ENCODE results near the gene ASZ1.
"Not testable (repeated sequence)": the region's sequence is repeated elsewhere in the genome, so short reads cannot be mapped to it uniquely, and the experiment has no call there.

Gene ASZ1

GRCh38 chr7:117427258-117427701 lies at the start of gene ASZ1:
ASZ1 (minus strand) TSS chr7:117427493; CDS start chr7:117427460, 33 bp downstream.
- no peak for DNase-seq

GRCh38 chr7:117476557-117477215 lies 49.4 kb upstream of the ASZ1 start:
- DNase-seq = no peak

- DNase-seq = no peak
These were observed 45.0 kb upstream of the ASZ1 start for GRCh38 chr7:117472335-117472734.

- no peak for DNase-seq
These were observed 43.5 kb upstream of the ASZ1 start for GRCh38 chr7:117470777-117471176.

GRCh38 chr7:117468174-117468573 lies 40.9 kb upstream of the ASZ1 start:
- DNase-seq = no peak

GRCh38 chr7:117460815-117461214 lies 33.5 kb upstream of the ASZ1 start:
- not testable (repeated sequence) for DNase-seq

GRCh38 chr7:117459735-117460134 lies 32.4 kb upstream of the ASZ1 start:
- DNase-seq = no peak

- DNase-seq = no peak
These were observed 31.8 kb upstream of the ASZ1 start for GRCh38 chr7:117458977-117459583.

- DNase-seq = no peak
These were observed 21.4 kb upstream of the ASZ1 start for GRCh38 chr7:117448655-117449054.

- no peak for DNase-seq
These were observed 19.0 kb upstream of the ASZ1 start for GRCh38 chr7:117446220-117446815.

GRCh38 chr7:117445206-117445605 lies 17.9 kb upstream of the ASZ1 start:
- no peak for DNase-seq

GRCh38 chr7:117444646-117445045 lies 17.4 kb upstream of the ASZ1 start:
- no peak for DNase-seq

- DNase-seq = no peak
These were observed 8.3 kb upstream of the ASZ1 start for GRCh38 chr7:117435475-117436043.

GRCh38 chr7:117424090-117424829 lies 3.0 kb downstream of the ASZ1 start:
- DNase-seq = no peak

GRCh38 chr7:117414591-117414990 lies 12.7 kb downstream of the ASZ1 start:
- DNase-seq = not testable (repeated sequence)

GRCh38 chr7:117412946-117413559 lies 14.2 kb downstream of the ASZ1 start:
- no peak for DNase-seq

GRCh38 chr7:117412390-117412789 lies 14.9 kb downstream of the ASZ1 start:
- DNase-seq = no peak

- no peak for DNase-seq
These were observed 15.8 kb downstream of the ASZ1 start for GRCh38 chr7:117411539-117411938.

- DNase-seq = no peak
These were observed 18.5 kb downstream of the ASZ1 start for GRCh38 chr7:117408831-117409230.

GRCh38 chr7:117405519-117405918 lies 21.8 kb downstream of the ASZ1 start:
- DNase-seq = no peak

- no peak for DNase-seq
These were observed 23.6 kb downstream of the ASZ1 start for GRCh38 chr7:117403737-117404136.

GRCh38 chr7:117402109-117402508 lies 25.2 kb downstream of the ASZ1 start:
- DNase-seq = no peak

All from activated effector memory CD4-positive, alpha-beta T cell treated with Interleukin-2 at 50 U/mL for 16 hours (primary cell).